Muscle layer of duodenum (tissue), 2 donors: Measurements from ENCODE around the gene ICA1.
"Not testable (repeated sequence)": the region's sequence is repeated elsewhere in the genome, so short reads cannot be mapped to it uniquely, and the experiment has no call there.

Source experiments
- H3K27ac ChIP-seq: one replicate; pipeline ENCODE4 v1.7.0; 2013; ENCODE audit warnings: mild to moderate bottlenecking, low read length
- H3K27me3 ChIP-seq: one replicate; pipeline ENCODE4 v1.7.0; 2013; ENCODE audit warnings: low read depth, mild to moderate bottlenecking, control low read depth, low read length
- H3K36me3 ChIP-seq, 2 donors: one replicate each; pipeline ENCODE4 v1.7.0; 2013; ENCODE audit warnings: low read length in 2 of 2, control low read depth in 1 of 2, mild to moderate bottlenecking in 1 of 2; ENCODE audit not compliant: insufficient read depth in 2 of 2, control insufficient read depth in 1 of 2
- H3K4me1 ChIP-seq, 2 donors: one replicate each; pipeline ENCODE4 v1.7.0; 2013; ENCODE audit warnings: low read length in 2 of 2, mild to moderate bottlenecking in 2 of 2, control low read depth in 1 of 2, moderate library complexity in 1 of 2; ENCODE audit not compliant: insufficient read depth in 2 of 2, control insufficient read depth in 1 of 2
- H3K4me3 ChIP-seq, 2 donors: one replicate each; pipeline ENCODE4 v1.7.0; 2013; ENCODE audit warnings: low read length in 2 of 2, low read depth in 1 of 2, mild to moderate bottlenecking in 1 of 2
- H3K9me3 ChIP-seq, 2 donors: one replicate each; pipeline ENCODE4 v1.7.0; 2013; ENCODE audit warnings: low read length in 2 of 2, control low read depth in 1 of 2, mild to moderate bottlenecking in 1 of 2; ENCODE audit not compliant: control insufficient read depth in 1 of 2
- donor health status: healthy.

ICA1 gene

GRCh38 chr7:8068892-8069686 lies 192.9 kb downstream of the ICA1 start:
- Histone ChIP-seq H3K27me3 (no peaks in the 10 kb centered on the region), H3K27ac (no peak overlapping the region), H3K9me3 (no peaks in the 10 kb centered on the region), H3K4me1 (peaks cover 0 to 13% of the 10 kb centered on the region in 2 donors), H3K36me3 (peaks cover 0 to 9% of the 10 kb centered on the region in 2 donors), H3K4me3 (no peak overlapping the region)

GRCh38 chr7:8065356-8065813 lies 196.6 kb downstream of the ICA1 start:
- Histone ChIP-seq H3K9me3 (no peaks in the 10 kb centered on the region), H3K36me3 (peaks cover 0 to 4% of the 10 kb centered on the region in 2 donors), H3K4me1 (peaks cover 0 to 13% of the 10 kb centered on the region in 2 donors), H3K27ac (no peak overlapping the region), H3K4me3 (no peak overlapping the region), H3K27me3 (no peaks in the 10 kb centered on the region)

GRCh38 chr7:8064828-8065227 lies 197.1 kb downstream of the ICA1 start:
- Histone ChIP-seq H3K36me3 (peaks cover 0 to 4% of the 10 kb centered on the region in 2 donors), H3K4me3 (no peak overlapping the region), H3K9me3 (no peaks in the 10 kb centered on the region), H3K4me1 (peaks cover 0 to 13% of the 10 kb centered on the region in 2 donors), H3K27ac (no peak overlapping the region), H3K27me3 (no peaks in the 10 kb centered on the region)

- Histone ChIP-seq H3K27me3 (no peaks in the 10 kb centered on the region), H3K36me3 (peaks cover 0 to 4% of the 10 kb centered on the region in 2 donors), H3K27ac (no peak overlapping the region), H3K4me1 (peaks cover 0 to 9% of the 10 kb centered on the region in 2 donors), H3K9me3 (no peaks in the 10 kb centered on the region), H3K4me3 (no peak overlapping the region)
Observed at GRCh38 chr7:8063706-8064297, 198.2 kb downstream of the ICA1 start.

- H3K36me3 ChIP-seq, H3K9me3 ChIP-seq, H3K27ac ChIP-seq, H3K4me1 ChIP-seq, H3K27me3 ChIP-seq, H3K4me3 ChIP-seq: not testable (repeated sequence)
Observed at GRCh38 chr7:8063300-8063699, 198.7 kb downstream of the ICA1 start.
